Stomach (tissue), 9 donors: ENCODE results near the gene LSAMP. TPM values are rescaled to one million over a fixed set of nuclear protein-coding genes. Genes with fewer than 3 reads are reported as not detected.

Source experiments
- DNase-seq, 2 donors: peaks; one replicate each; pipeline versions ENCODE4 v3.0.0 to v3.0.0-alpha.2; 2013 to 2019
- H3K27ac ChIP-seq, 5 donors: fragments of 200-600 bp in 4 of 5; sonication (generic) in 4 of 5; one replicate each; pipeline ENCODE4 v1.5.1; 2013 to 2019; ENCODE audit warnings: mild to moderate bottlenecking in 1 of 5, moderate library complexity in 1 of 5
- H3K27me3 ChIP-seq, 3 donors: fragments of 200-600 bp; sonication (generic); one replicate each; pipeline ENCODE4 v1.5.1; 2017 to 2019; ENCODE audit warnings: mixed run types in 1 of 3
- H3K36me3 ChIP-seq, 4 donors: fragments of 200-600 bp; sonication (generic); 1 replicate in 3 of 4; 2 replicates in 1 of 4; pipeline ENCODE4 v1.5.1; 2016 to 2019
- H3K4me1 ChIP-seq, 4 donors: fragments of 200-600 bp; sonication (generic); one replicate each; pipeline ENCODE4 v1.5.1; 2016 to 2019
- H3K4me3 ChIP-seq, 4 donors: fragments of 200-600 bp; sonication (generic) in 3 of 4; one replicate each; pipeline ENCODE4 v1.5.1; 2016 to 2019; ENCODE audit warnings: mild to moderate bottlenecking in 1 of 4
- H3K9me3 ChIP-seq, 4 donors: fragments of 200-600 bp; sonication (generic); one replicate each; pipeline ENCODE4 v1.5.1; 2016 to 2019
- CTCF ChIP-seq, 7 experiments: fragments of 450-650 bp in 4 of 7; fragments of 200-600 bp in 3 of 7; sonication (generic) in 3 of 7; IDR thresholded peaks; one replicate each; pipeline ENCODE4 v1.5.1; 2016 to 2019; ENCODE audit warnings: antibody characterized with exemption in 7 of 7, control low read depth in 2 of 7, mild to moderate bottlenecking in 1 of 7
- EP300 ChIP-seq: sonication (generic); formaldehyde crosslinking; IDR thresholded peaks from one replicate; pipeline ENCODE4 v1.6.1; 2017; ENCODE audit warnings: antibody characterized with exemption
- POLR2A ChIP-seq, 4 donors: fragments of 450-650 bp; IDR thresholded peaks; one replicate each; pipeline ENCODE4 v1.6.1; 2016; ENCODE audit warnings: antibody characterized with exemption in 4 of 4, control low read depth in 2 of 4, mild to moderate bottlenecking in 1 of 4, moderate library complexity in 1 of 4
- POLR2AphosphoS5 ChIP-seq, 3 donors: sonication (generic); formaldehyde crosslinking; IDR thresholded peaks; one replicate each; pipeline ENCODE4 v1.6.1; 2016; ENCODE audit warnings: antibody characterized with exemption in 3 of 3
- WGBS, 5 donors: extraction: QIAGEN DNeasy Blood & Tissue Kit in 3 of 5; methylation state at CpG; one replicate each; pipeline versions ENCODE4 v1.1.5 to v1.1.7; 2013 to 2018; 5-methylcytosine and 5-hydroxymethylcytosine counted together
- intact Hi-C: fragments of 100-400 bp; cut with DNase I; formaldehyde crosslinking; loops from one replicate; pipeline ENCODE4 v1.15.1; 2023; ENCODE audit warnings: low total_unique reads
- polyA plus RNA-seq, 3 donors: library from polyadenylated mRNA; stranded (reverse); fragments of 200-250 nt; gene quantifications; one replicate each; pipeline ENCODE4 v1.2.3, GENCODE V29; 2013
- total RNA-seq, 5 donors: library from RNA; depleted of rRNA; stranded (reverse); fragments of >200 nt; gene quantifications; one replicate each; pipeline versions ENCODE4 v1.1.0 to v1.2.3, GENCODE V29; 2014 to 2016
- donor health status: healthy with polysubstance abuse.
- donor health status: Bipolar disorder and iron deficiency.
- donor health status: healthy.

The LSAMP gene
- total and polyA plus RNA-seq, 8 donors, result 1.1 to 20.7 (median 1.7) TPM

- no peaks in the 10 kb centered on the region for H3K27me3 ChIP-seq
- intact Hi-C loops, result no loop called here
- no peak for DNase-seq
- no peak overlapping the region for H3K27ac ChIP-seq
- H3K36me3 ChIP-seq, result no peaks in the 10 kb centered on the region
- no peak for TF ChIP-seq CTCF (IDR thresholded peaks at IDR 0.05)
- TF ChIP-seq POLR2AphosphoS5 (IDR thresholded peaks at IDR 0.05), result no peak
- TF ChIP-seq EP300, result no peak
- TF ChIP-seq POLR2A (IDR thresholded peaks at IDR 0.05), result no peak
- no peaks in the 10 kb centered on the region for H3K9me3 ChIP-seq
- no peaks in the 10 kb centered on the region for H3K4me1 ChIP-seq
- H3K4me3 ChIP-seq, result no peak overlapping the region
Measured at GRCh38 chr3:116166121-116166520, 279.2 kb downstream of the LSAMP start.

- Histone ChIP-seq H3K9me3 (no peaks in the 10 kb centered on the region), H3K27me3 (no peaks in the 10 kb centered on the region), H3K4me3 (no peak overlapping the region), H3K27ac (no peak overlapping the region), H3K36me3 (no peaks in the 10 kb centered on the region), H3K4me1 (no peaks in the 10 kb centered on the region)
- no peak for DNase-seq
- intact Hi-C loops, result no loop called here
- TF ChIP-seq EP300 (no peak), CTCF (IDR thresholded peaks at IDR 0.05) (no peak), POLR2A (IDR thresholded peaks at IDR 0.05) (no peak), POLR2AphosphoS5 (IDR thresholded peaks at IDR 0.05) (no peak)
Measured at GRCh38 chr3:116165641-116166040, 279.6 kb downstream of the LSAMP start.

- Histone ChIP-seq H3K36me3 (no peaks in the 10 kb centered on the region), H3K27me3 (no peaks in the 10 kb centered on the region), H3K4me1 (no peaks in the 10 kb centered on the region), H3K27ac (no peak overlapping the region), H3K9me3 (no peaks in the 10 kb centered on the region), H3K4me3 (no peak overlapping the region)
- no peak for DNase-seq
- WGBS, 5 donors, result 60 to 83% (median 70%) methylated on average over 2 of the region's 2 CpGs
- TF ChIP-seq EP300 (no peak), POLR2AphosphoS5 (IDR thresholded peaks at IDR 0.05) (no peak), POLR2A (IDR thresholded peaks at IDR 0.05) (no peak), CTCF (IDR thresholded peaks at IDR 0.05) (no peak)
- intact Hi-C loops, result no loop called here
Measured at GRCh38 chr3:116165135-116165534, 280.2 kb downstream of the LSAMP start.

- Histone ChIP-seq H3K9me3 (no peaks in the 10 kb centered on the region), H3K27ac (no peak overlapping the region), H3K36me3 (no peaks in the 10 kb centered on the region), H3K27me3 (no peaks in the 10 kb centered on the region), H3K4me1 (no peaks in the 10 kb centered on the region), H3K4me3 (no peak overlapping the region)
- TF ChIP-seq CTCF (IDR thresholded peaks at IDR 0.05) (no peak), POLR2AphosphoS5 (IDR thresholded peaks at IDR 0.05) (no peak), POLR2A (IDR thresholded peaks at IDR 0.05) (no peak), EP300 (no peak)
- intact Hi-C loops, result no loop called here
- WGBS, 5 donors, result 51 to 63% (median 58%) methylated on average over 2 of the region's 2 CpGs
- DNase-seq, result no peak
Measured at GRCh38 chr3:116164039-116164438, 281.2 kb downstream of the LSAMP start.
